HG03342 (cell line): ENCODE data around the gene GLT6D1.

ENCODE experiments used
- ATAC-seq: cut with Tn5 transposase; IDR thresholded peaks from one replicate; pipeline ENCODE4 v1.9.1; 2021; ENCODE audit warnings: mild to moderate bottlenecking, moderate library complexity; ENCODE audit not compliant: unreplicated experiment

The GLT6D1 gene

GRCh38 chr9:135587658-135588057, 51.7 kb downstream of the GLT6D1 start:
- no peak for ATAC-seq

- ATAC-seq: no peak
These were observed 52.7 kb downstream of the GLT6D1 start for GRCh38 chr9:135586601-135587109.

GRCh38 chr9:135584934-135585333, 54.4 kb downstream of the GLT6D1 start:
- ATAC-seq: no peak

- ATAC-seq: no peak
These were observed 55.0 kb downstream of the GLT6D1 start for GRCh38 chr9:135584371-135584770.

GRCh38 chr9:135583688-135584011, 55.7 kb downstream of the GLT6D1 start:
- no peak for ATAC-seq

- ATAC-seq: no peak
These were observed 56.2 kb downstream of the GLT6D1 start for GRCh38 chr9:135582966-135583687.

- ATAC-seq: no peak
These were observed 56.8 kb downstream of the GLT6D1 start for GRCh38 chr9:135582541-135582940.

GRCh38 chr9:135581636-135582426, 57.5 kb downstream of the GLT6D1 start:
- no peak for ATAC-seq

GRCh38 chr9:135580664-135581380, 58.5 kb downstream of the GLT6D1 start:
- ATAC-seq: no peak

GRCh38 chr9:135579889-135580660, 59.3 kb downstream of the GLT6D1 start:
- ATAC-seq: no peak

GRCh38 chr9:135579356-135579755, 60.0 kb downstream of the GLT6D1 start:
- ATAC-seq: no peak

GRCh38 chr9:135577256-135577655, 62.1 kb downstream of the GLT6D1 start:
- ATAC-seq: no peak

- no peak for ATAC-seq
These were observed 63.2 kb downstream of the GLT6D1 start for GRCh38 chr9:135575995-135576631.

GRCh38 chr9:135574943-135575342, 64.4 kb downstream of the GLT6D1 start:
- no peak for ATAC-seq

- no peak for ATAC-seq
These were observed 65.0 kb downstream of the GLT6D1 start for GRCh38 chr9:135574331-135574730.
